Neuronal stem cell (in vitro differentiated cells): ENCODE results near the gene CRLF1.

Experiments
- DNase-seq: peaks from one replicate; pipeline ENCODE4 v3.0.0-alpha.2; 2013; ENCODE audit warnings: low spot score
- H2AFZ ChIP-seq: one replicate; pipeline ENCODE4 v1.6.1; 2013; ENCODE audit warnings: mild to moderate bottlenecking, low read length, inconsistent platforms
- H2AK5ac ChIP-seq: 2 replicates; pipeline ENCODE4 v1.6.1; 2013; ENCODE audit warnings: low read depth, mild to moderate bottlenecking, inconsistent platforms, low read length, moderate library complexity, mixed read lengths
- H2BK120ac ChIP-seq: 2 replicates; pipeline ENCODE4 v1.6.1; 2013; ENCODE audit warnings: low read depth, mild to moderate bottlenecking, inconsistent platforms, low read length, moderate library complexity, mixed read lengths
- H2BK12ac ChIP-seq: one replicate; pipeline ENCODE4 v1.6.1; 2013; ENCODE audit warnings: low read length, inconsistent platforms
- H2BK15ac ChIP-seq: 2 replicates; pipeline ENCODE4 v1.6.1; 2013; ENCODE audit warnings: mild to moderate bottlenecking, low read length, inconsistent platforms, mixed read lengths
- H2BK5ac ChIP-seq: one replicate; pipeline ENCODE4 v1.6.1; 2013; ENCODE audit warnings: inconsistent platforms, mild to moderate bottlenecking, low read length, moderate library complexity
- H3K14ac ChIP-seq: one replicate; pipeline ENCODE4 v1.6.1; 2013; ENCODE audit warnings: low read length, inconsistent platforms
- H3K18ac ChIP-seq: 2 replicates; pipeline ENCODE4 v1.6.1; 2013; ENCODE audit warnings: low read length, inconsistent platforms
- H3K23ac ChIP-seq: 2 replicates; pipeline ENCODE4 v1.6.1; 2013; ENCODE audit warnings: low read depth, mild to moderate bottlenecking, mixed read lengths, low read length, inconsistent platforms; ENCODE audit not compliant: poor library complexity
- H3K27ac ChIP-seq: replicated peaks from 3 replicates; pipeline ENCODE4 v1.5.1; 2013; ENCODE audit warnings: low read length, inconsistent platforms
- H3K27me3 ChIP-seq, 3 experiments: 2 replicates each; pipeline ENCODE4 v1.6.1; 2013; ENCODE audit warnings: low read length in 3 of 3, mild to moderate bottlenecking in 2 of 3, inconsistent platforms in 1 of 3, low read depth in 1 of 3, mixed read lengths in 1 of 3, moderate library complexity in 1 of 3; ENCODE audit not compliant: control insufficient read depth in 3 of 3, insufficient read depth in 3 of 3
- H3K36me3 ChIP-seq, 2 donors: replicated peaks in 1 of 2; 2 replicates each; pipeline ENCODE4 v1.6.1; 2013; ENCODE audit warnings: low read length in 2 of 2; ENCODE audit not compliant: control insufficient read depth in 2 of 2, insufficient read depth in 2 of 2
- H3K4ac ChIP-seq: 2 replicates; pipeline ENCODE4 v1.6.1; 2013; ENCODE audit warnings: inconsistent platforms, mild to moderate bottlenecking, low read length, moderate library complexity
- H3K4me1 ChIP-seq, 2 donors: 1 replicate in 1 of 2; 2 replicates in 1 of 2; pipeline ENCODE4 v1.6.1; 2013; ENCODE audit warnings: low read length in 2 of 2, low read depth in 1 of 2; ENCODE audit not compliant: control insufficient read depth in 2 of 2, insufficient read depth in 1 of 2
- H3K4me2 ChIP-seq: one replicate; pipeline ENCODE4 v1.6.1; 2013; ENCODE audit warnings: mild to moderate bottlenecking, low read length, inconsistent platforms; ENCODE audit not compliant: insufficient read depth, poor library complexity, severe bottlenecking
- H3K4me3 ChIP-seq, 2 donors: 2 replicates each; pipeline ENCODE4 v1.5.1; 2013; ENCODE audit warnings: low read length in 2 of 2, mild to moderate bottlenecking in 2 of 2, inconsistent platforms in 1 of 2, moderate library complexity in 1 of 2
- H3K79me1 ChIP-seq: one replicate; pipeline ENCODE4 v1.6.1; 2013; ENCODE audit warnings: low read depth, mild to moderate bottlenecking, inconsistent platforms, low read length, moderate library complexity
- H3K9ac ChIP-seq: one replicate; pipeline ENCODE4 v1.6.1; 2013; ENCODE audit warnings: mild to moderate bottlenecking, low read depth, low read length, inconsistent platforms; ENCODE audit not compliant: poor library complexity
- H3K9me3 ChIP-seq, 2 donors: replicated peaks in 1 of 2; 2 replicates each; pipeline versions ENCODE3 to v1.6.1; 2013; ENCODE audit warnings: low read length in 2 of 2, mild to moderate bottlenecking in 2 of 2, inconsistent platforms in 1 of 2, low read depth in 1 of 2, mixed read lengths in 1 of 2, moderate library complexity in 1 of 2; ENCODE audit not compliant: control insufficient read depth in 2 of 2, insufficient read depth in 1 of 2
- H4K8ac ChIP-seq: one replicate; pipeline ENCODE4 v1.6.1; 2013; ENCODE audit warnings: low read depth, mild to moderate bottlenecking, inconsistent platforms, low read length, moderate library complexity
- H4K91ac ChIP-seq: one replicate; pipeline ENCODE4 v1.6.1; 2013; ENCODE audit warnings: low read length, low read depth, mild to moderate bottlenecking, inconsistent platforms; ENCODE audit not compliant: poor library complexity
- whole genome bisulfite sequencing, 2 donors: extraction: QIAGEN DNeasy Blood & Tissue Kit; methylation state at CpG; one replicate each; pipeline ENCODE4 v1.1.7; 2013; ENCODE audit warnings: missing lambda C conversion rate in 2 of 2, mixed read lengths in 1 of 2; ENCODE audit not compliant: insufficient read length in 2 of 2, insufficient replicate concordance in 1 of 2; ENCODE audit errors: extremely low coverage in 2 of 2; 5-methylcytosine and 5-hydroxymethylcytosine counted together

The CRLF1 gene

DNA sequence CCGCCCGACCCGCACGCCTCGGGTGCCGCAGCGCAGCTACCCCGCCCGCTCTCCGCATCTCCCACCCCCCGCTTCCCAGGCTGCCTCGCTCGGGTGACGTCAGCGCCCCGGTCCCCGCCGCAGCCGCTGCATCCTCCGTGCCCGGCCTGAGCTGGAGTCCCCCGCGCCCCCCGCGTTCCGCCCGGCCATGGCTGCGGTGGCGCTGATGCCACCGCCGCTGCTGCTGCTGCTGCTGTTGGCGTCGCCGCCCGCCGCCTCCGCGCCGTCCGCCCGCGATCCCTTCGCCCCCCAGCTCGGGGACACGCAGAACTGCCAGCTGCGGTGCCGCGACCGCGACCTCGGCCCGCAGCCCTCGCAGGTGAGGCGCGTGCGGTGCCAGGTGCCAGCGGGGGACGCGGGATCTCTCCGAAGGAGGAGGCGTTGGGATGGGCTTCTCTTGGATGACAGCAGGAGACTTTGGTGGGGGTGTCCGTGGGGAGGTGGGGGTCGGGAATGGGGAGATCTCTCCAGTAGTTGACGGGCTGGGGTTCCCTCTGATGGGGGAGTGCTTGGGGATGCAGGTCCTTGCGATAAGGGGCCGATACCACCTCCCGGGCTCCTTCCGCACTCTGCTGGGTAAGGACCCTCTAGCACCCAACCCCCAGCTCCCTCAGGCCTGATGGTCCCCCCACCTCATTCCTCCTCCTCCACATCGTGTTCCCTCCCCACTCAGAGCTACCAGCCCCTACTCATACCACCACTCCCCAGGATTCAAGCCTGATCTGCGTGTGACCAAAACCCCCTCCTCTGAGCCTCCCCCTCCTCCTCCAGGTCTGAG is 6.4 kb upstream of the CRLF1 start, which contains the start of gene TMEM59L:
Gene TMEM59L (plus strand): TSS at position 99 of the 817 bp plus-strand sequence. CDS start 89 bp downstream, at position 188.
- H3K9ac ChIP-seq, result peak within 1 kb of the TSS; percentile 86
- peak within 1 kb of the TSS; percentile 77 for H4K8ac ChIP-seq
- H4K91ac ChIP-seq, result no peak within 1 kb of the TSS
- peak within 1 kb of the TSS; percentile 96 for H3K4me2 ChIP-seq
- H3K14ac ChIP-seq, result peak within 1 kb of the TSS; percentile 66
- H3K4ac ChIP-seq, result no peak within 1 kb of the TSS
- peak within 1 kb of the TSS; percentile 41 for H2BK12ac ChIP-seq
- peak within 1 kb of the TSS; percentile 99 for H2AFZ ChIP-seq
- peak within 1 kb of the TSS; percentile 99 for H2BK15ac ChIP-seq
- peak within 1 kb of the TSS; percentile 62 for H2BK5ac ChIP-seq
- H3K79me1 ChIP-seq, result no peaks in the 10 kb centered on the region
- peaks cover 0 to 10% of the 10 kb centered on the region in 2 donors for H3K9me3 ChIP-seq
- no peak within 1 kb of the TSS for H3K27ac ChIP-seq
- H3K27me3 ChIP-seq, result peaks cover 49 to 72% (median 67%) of the 10 kb centered on the region in 3 experiments
- H3K18ac ChIP-seq, result peak within 1 kb of the TSS; percentile 97
- no peaks in the 10 kb centered on the region for H3K36me3 ChIP-seq
- H3K23ac ChIP-seq, result peak within 1 kb of the TSS; percentile 73
- no CpG with 5 or more reads among the region's 70 CpGs for WGBS, 2 donors
- peak within 1 kb of the TSS; percentile 24 for H2BK120ac ChIP-seq
- H2AK5ac ChIP-seq, result peak within 1 kb of the TSS; percentile 98
- DNase-seq, result no peak
- peak within 1 kb of the TSS; percentile 48 to 85 for H3K4me3 ChIP-seq
- peaks cover 21 to 33% of the 10 kb centered on the region in 2 donors for H3K4me1 ChIP-seq

DNA sequence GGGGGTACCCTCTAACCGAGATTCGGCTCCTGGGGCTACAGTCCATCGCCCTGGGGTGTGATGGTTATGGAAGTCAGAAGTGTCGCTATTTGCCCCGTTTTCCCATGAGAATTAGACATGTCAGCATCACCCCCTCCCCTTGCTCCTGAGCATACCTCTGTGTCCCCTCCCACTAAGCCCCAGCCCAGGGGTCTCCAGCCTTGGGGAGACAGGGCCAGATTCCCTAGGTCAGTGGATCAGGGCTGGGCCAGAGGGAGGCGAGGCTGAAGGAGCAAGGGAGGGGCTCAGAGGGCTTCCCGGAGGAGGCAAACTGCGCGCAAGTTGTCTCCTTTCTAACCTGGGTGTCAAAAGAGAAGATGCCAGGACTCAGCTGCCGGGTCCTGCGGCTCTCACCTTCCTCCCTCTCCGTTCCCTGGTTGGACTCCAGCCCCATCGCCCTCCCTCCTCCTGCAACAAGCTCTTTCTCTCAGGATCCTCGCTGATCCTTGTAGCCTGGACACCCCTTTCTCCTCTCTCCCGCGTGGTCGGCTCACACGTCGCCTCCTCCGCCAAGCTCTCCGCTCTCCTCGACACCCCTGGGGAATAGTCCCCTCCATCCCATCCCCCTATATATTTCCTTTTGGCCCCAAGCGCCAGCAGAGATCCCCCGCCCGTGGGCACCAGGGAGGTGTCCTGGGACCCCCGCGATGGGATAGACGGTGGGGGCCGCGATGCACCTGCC is 5.6 kb upstream of the CRLF1 start:
- peak overlapping the region; percentile 48 to 85 for H3K4me3 ChIP-seq
- H3K9me3 ChIP-seq, result peaks cover 0 to 4% of the 10 kb centered on the region in 2 donors
- no peak overlapping the region for H3K27ac ChIP-seq

DNA sequence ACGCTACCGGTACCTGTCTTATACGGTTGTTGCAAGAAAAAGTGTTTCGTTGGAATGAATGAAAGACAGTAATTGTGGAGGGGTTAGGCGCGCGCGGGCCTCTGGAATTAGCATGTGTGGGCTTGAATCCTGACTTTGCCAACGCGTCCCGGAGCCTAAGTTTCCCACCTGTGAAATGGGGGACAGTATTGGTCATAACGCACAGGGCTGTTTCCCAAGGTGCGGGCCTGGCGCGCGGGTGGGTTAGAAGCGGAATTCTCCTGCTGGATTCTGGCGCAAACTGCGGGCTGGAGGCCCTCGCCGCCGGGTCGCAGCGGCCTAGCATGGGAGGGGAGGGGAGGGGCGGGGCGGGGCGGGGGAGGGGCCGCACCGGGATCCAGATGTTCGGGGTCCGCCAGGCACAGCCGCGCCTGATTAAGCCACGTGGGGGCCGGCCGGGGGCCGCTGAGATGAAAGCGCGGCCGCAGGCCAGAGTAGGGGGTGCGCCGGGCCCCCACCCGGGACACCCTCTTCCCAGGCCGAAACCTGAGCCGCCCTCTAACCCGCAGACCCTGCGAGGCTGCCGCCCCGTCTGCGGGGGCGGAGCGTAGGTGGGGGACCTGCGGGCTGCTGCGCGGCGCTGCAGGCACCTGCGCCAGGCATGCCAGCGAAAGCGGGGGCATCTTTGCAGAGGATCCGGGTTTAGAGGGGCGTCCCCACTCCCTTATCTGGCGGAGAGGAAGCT is 4.9 kb upstream of the CRLF1 start:
- Histone ChIP-seq H2BK120ac (no peak overlapping the region), H3K4ac (no peak overlapping the region), H3K9me3 (no peaks in the 10 kb centered on the region), H2AK5ac (peak overlapping the region; percentile 98), H4K91ac (no peak overlapping the region), H3K4me2 (peak overlapping the region; percentile 96), H2AFZ (peak overlapping the region; percentile 59), H3K4me3 (peak overlapping the region in 1 of 2 donors; percentile 9), H2BK12ac (peak overlapping the region; percentile 41), H2BK15ac (peak overlapping the region; percentile 89), H4K8ac (no peak overlapping the region), H3K9ac (no peak overlapping the region), H3K36me3 (no peaks in the 10 kb centered on the region), H3K27me3 (peaks cover 60 to 87% (median 79%) of the 10 kb centered on the region in 3 experiments), H3K18ac (peak overlapping the region; percentile 83), H3K14ac (no peak overlapping the region), H3K23ac (peak overlapping the region; percentile 73), H3K79me1 (no peaks in the 10 kb centered on the region), H3K4me1 (peaks cover 21 to 38% of the 10 kb centered on the region in 2 donors), H2BK5ac (peak overlapping the region; percentile 42), H3K27ac (no peak overlapping the region)
- no peak for DNase-seq
- no CpG with 5 or more reads among the region's 62 CpGs for WGBS, 2 donors

More for the DNA sequence above, 5.6 kb upstream of the CRLF1 start:
- no CpG with 5 or more reads among the region's 30 CpGs for WGBS, 2 donors
- peaks cover 21 to 37% of the 10 kb centered on the region in 2 donors for H3K4me1 ChIP-seq
- H2BK12ac ChIP-seq, result peak overlapping the region; percentile 41
- peaks cover 56 to 79% (median 74%) of the 10 kb centered on the region in 3 experiments for H3K27me3 ChIP-seq
- H3K23ac ChIP-seq, result peak overlapping the region; percentile 73
- peak overlapping the region; percentile 98 for H2AK5ac ChIP-seq
- peak overlapping the region; percentile 99 for H2AFZ ChIP-seq
- peak overlapping the region; percentile 97 for H3K18ac ChIP-seq
- H4K91ac ChIP-seq, result no peak overlapping the region
- no peak overlapping the region for H4K8ac ChIP-seq
- H3K36me3 ChIP-seq, result no peaks in the 10 kb centered on the region
- no peak overlapping the region for H3K9ac ChIP-seq
- no peak for DNase-seq
- H3K4ac ChIP-seq, result no peak overlapping the region
- H3K79me1 ChIP-seq, result no peaks in the 10 kb centered on the region
- peak overlapping the region; percentile 89 for H2BK15ac ChIP-seq
- peak overlapping the region; percentile 42 for H2BK5ac ChIP-seq
- peak overlapping the region; percentile 24 for H2BK120ac ChIP-seq
- H3K4me2 ChIP-seq, result peak overlapping the region; percentile 96
- H3K14ac ChIP-seq, result no peak overlapping the region
